ENCODE results near the gene FBXO42. TPM values are rescaled to one million over a fixed set of nuclear protein-coding genes. Genes with fewer than 3 reads are reported as not detected.

FBXO42 gene
- total and polyA plus RNA-seq, 2 of the 4 experiments (the other 2 are of a cell fraction), result 12.0 to 18.8 TPM

GRCh38 chr1:16252912-16253311, 99.4 kb downstream of the FBXO42 start:
- dilution Hi-C loops (cut with HindIII; ENCODE audit: low sequenced_read_pairs, unreplicated experiment) (no loop called here), intact Hi-C loops (cut with micrococcal nuclease) (no loop called here), in situ Hi-C loops (cut with MboI; ENCODE audit: low sequenced_read_pairs) (no loop called here)
- Histone ChIP-seq H2BK20ac (ENCODE audit: low read depth, low read length) (no peak overlapping the region), H3K23ac (ENCODE audit: low read depth, low read length) (no peak overlapping the region), H3K27ac (ENCODE audit: insufficient read depth, low read length) (no peak overlapping the region), H3K9me1 (ENCODE audit: insufficient read depth, low read length) (peaks cover 18% of the 10 kb centered on the region), H3K4ac (ENCODE audit: low read depth, low read length) (no peak overlapping the region), H3K4me3 (ENCODE audit: insufficient read depth, low read depth, low read length) (no peak overlapping the region), H2BK120ac (ENCODE audit: low read depth, low read length) (no peak overlapping the region), H3K18ac (ENCODE audit: low read depth, low read length) (no peak overlapping the region), H2AK5ac (ENCODE audit: low read depth, low read length) (no peak overlapping the region), H4K8ac (ENCODE audit: low read depth in 2 of 2, low read length in 2 of 2) (no peak overlapping the region), H3K36me3 (ENCODE audit: control insufficient read depth, insufficient read depth, low read length) (peaks cover 28% of the 10 kb centered on the region), H4K5ac (ENCODE audit: low read depth, low read length) (no peak overlapping the region), H2BK5ac (ENCODE audit: low read depth, low read length, poor library complexity, severe bottlenecking) (no peak overlapping the region), H3K56ac (ENCODE audit: extremely low read depth, insufficient read depth, low read length) (no peak overlapping the region), H2AK9ac (replicated peaks; ENCODE audit: low read depth, low read length, poor library complexity) (no peak overlapping the region), H4K91ac (ENCODE audit: insufficient read depth, low read depth, low read length) (no peak overlapping the region), H3K14ac (replicated peaks; ENCODE audit: low read depth, low read length) (no peak overlapping the region), H3K9me3 (ENCODE audit: control insufficient read depth, insufficient read depth, low read length) (no peaks in the 10 kb centered on the region), H3K4me2 (ENCODE audit: low read depth, low read length) (no peak overlapping the region), H3K79me1 (ENCODE audit: low read depth in 1 of 2, low read length in 2 of 2) (peaks cover 21 to 47% of the 10 kb centered on the region in 2 experiments), H3K27me3 (ENCODE audit: control insufficient read depth, insufficient read depth, low read length) (no peaks in the 10 kb centered on the region), H2BK15ac (ENCODE audit: low read depth, low read length) (no peak overlapping the region), H4K20me1 (ENCODE audit: insufficient read depth, low read length) (peaks cover 3% of the 10 kb centered on the region; the same call in 1 of the 2 replicates), H3K9ac (ENCODE audit: low read depth, low read length) (no peak overlapping the region), H3K4me1 (ENCODE audit: control insufficient read depth, insufficient read depth, low read length) (peaks cover 22% of the 10 kb centered on the region), H2AFZ (replicated peaks; ENCODE audit: low read length, poor library complexity) (no peak overlapping the region)
- no TSS peak for BruUV-seq (replicated peaks)
- ChIA-PET POLR2A (ENCODE audit: unreplicated experiment) (no interaction called here), CTCF (no interaction called here)
- no CpG with 5 or more reads among the region's 2 CpGs for WGBS, 2 experiments (ENCODE audit: extremely low coverage in 2 of 2, insufficient read length in 1 of 2)
- ATAC-seq (ENCODE audit: low read depth) (no peak), DNase-seq (no peak)
- TF ChIP-seq, protein P1, sequence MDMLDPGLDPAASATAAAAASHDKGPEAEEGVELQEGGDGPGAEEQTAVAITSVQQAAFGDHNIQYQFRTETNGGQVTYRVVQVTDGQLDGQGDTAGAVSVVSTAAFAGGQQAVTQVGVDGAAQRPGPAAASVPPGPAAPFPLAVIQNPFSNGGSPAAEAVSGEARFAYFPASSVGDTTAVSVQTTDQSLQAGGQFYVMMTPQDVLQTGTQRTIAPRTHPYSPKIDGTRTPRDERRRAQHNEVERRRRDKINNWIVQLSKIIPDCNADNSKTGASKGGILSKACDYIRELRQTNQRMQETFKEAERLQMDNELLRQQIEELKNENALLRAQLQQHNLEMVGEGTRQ (IDR thresholded peaks at IDR 0.05; ENCODE audit: low read depth, low read length), result no peak
- TF ChIP-seq CEBPB (IDR thresholded peaks at IDR 0.05; ENCODE audit: low read depth, low read length), result 0 out of 2 replicates have a peak, but pooled peaks have one; percentile 11

All from IMR-90 (cell line).